Suprapubic skin (tissue), 3 donors: ENCODE results near the gene BSPRY.

ENCODE experiments used
- EP300 ChIP-seq: sonication (generic); formaldehyde crosslinking; IDR thresholded peaks from one replicate; pipeline ENCODE4 v1.6.1; 2017; ENCODE audit warnings: antibody characterized with exemption
- POLR2A ChIP-seq, 2 donors: fragments of 450-650 bp; IDR thresholded peaks; one replicate each; pipeline ENCODE4 v1.6.1; 2017; ENCODE audit warnings: antibody characterized with exemption in 2 of 2, mild to moderate bottlenecking in 2 of 2, moderate library complexity in 2 of 2
- TF ChIP-seq, protein P1 (sequence below), 2 donors: fragments of 200-600 bp in 1 of 2; fragments of 450-650 bp in 1 of 2; sonication (generic) in 1 of 2; IDR thresholded peaks; one replicate each; pipeline ENCODE4 v1.5.1; 2016 to 2019; ENCODE audit warnings: antibody characterized with exemption in 2 of 2, mild to moderate bottlenecking in 1 of 2, moderate library complexity in 1 of 2

DNA sequence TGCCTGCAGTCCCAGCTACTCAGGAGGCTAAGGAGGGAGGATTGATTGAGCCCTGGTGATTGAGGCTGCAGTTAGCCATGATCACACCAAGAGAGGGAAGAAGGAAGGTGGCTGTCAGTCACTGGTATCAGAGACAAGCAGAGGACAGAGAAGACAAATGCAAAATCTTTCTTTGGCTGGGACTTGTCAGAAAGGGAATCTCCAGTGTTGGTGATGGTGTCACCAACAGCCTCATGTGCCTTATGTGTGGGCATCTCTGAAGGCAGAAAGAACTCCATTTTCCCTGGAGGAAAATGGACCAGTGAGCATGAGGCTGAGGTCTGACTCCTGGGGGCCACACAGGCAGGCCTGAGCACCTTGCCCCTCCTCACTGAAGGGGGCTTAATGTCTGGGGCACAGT lies 34.1 kb upstream of the BSPRY start:
- TF ChIP-seq, protein P1, sequence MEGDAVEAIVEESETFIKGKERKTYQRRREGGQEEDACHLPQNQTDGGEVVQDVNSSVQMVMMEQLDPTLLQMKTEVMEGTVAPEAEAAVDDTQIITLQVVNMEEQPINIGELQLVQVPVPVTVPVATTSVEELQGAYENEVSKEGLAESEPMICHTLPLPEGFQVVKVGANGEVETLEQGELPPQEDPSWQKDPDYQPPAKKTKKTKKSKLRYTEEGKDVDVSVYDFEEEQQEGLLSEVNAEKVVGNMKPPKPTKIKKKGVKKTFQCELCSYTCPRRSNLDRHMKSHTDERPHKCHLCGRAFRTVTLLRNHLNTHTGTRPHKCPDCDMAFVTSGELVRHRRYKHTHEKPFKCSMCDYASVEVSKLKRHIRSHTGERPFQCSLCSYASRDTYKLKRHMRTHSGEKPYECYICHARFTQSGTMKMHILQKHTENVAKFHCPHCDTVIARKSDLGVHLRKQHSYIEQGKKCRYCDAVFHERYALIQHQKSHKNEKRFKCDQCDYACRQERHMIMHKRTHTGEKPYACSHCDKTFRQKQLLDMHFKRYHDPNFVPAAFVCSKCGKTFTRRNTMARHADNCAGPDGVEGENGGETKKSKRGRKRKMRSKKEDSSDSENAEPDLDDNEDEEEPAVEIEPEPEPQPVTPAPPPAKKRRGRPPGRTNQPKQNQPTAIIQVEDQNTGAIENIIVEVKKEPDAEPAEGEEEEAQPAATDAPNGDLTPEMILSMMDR (IDR thresholded peaks at IDR 0.05): no peak
- TF ChIP-seq EP300: no peak
- TF ChIP-seq POLR2A (IDR thresholded peaks at IDR 0.05): no peak
